ENCODE results near the gene ECSCR.
"Not testable (repeated sequence)": the region's sequence is repeated elsewhere in the genome, so short reads cannot be mapped to it uniquely, and the experiment has no call there.

The ECSCR gene

DNA sequence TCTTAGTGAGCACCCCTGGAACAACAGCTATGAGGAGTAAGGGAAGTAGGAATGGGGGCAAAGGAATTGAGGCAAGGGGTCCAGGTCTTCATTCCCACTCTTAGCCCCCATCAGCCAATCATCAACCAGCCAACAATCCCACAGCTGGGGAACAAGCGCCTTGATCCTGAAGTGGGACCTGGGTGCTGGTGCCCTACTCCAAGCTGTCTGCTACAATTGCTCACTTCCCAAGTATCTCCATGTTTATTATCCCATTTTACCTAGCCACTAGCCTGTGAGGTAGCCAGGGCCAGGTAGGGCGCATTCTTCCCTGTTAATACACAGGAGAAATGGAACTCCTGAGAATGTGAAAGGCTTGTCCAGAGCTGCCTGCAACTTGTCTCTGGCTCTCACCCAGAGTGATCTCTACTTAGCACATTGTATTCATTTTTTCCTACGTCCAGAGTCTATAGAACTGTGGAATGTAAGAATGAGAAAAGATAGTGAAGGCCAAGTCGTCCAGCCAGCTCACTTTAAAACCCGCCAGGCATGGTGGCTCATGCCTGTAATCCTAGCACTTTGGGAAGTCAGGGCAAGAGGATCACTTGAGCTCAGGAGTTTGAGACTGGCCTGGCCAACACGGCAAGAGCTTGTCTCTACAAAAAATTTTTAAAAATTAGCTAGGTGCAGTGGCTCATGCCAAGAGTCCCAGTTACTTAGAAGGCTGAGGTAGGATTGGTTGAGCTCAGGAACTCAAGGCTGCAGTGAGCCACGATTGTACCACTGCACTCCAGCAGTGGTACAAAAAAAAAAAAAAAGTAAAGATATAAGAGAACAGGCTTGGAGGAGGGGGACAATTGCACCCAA lies 17.0 kb downstream of the ECSCR start:
- DNase-seq (ENCODE audit: low read depth), result no peak

GRCh38 chr5:139443831-139444453 lies 18.6 kb downstream of the ECSCR start:
- no peak for DNase-seq (ENCODE audit: low read depth)

DNA sequence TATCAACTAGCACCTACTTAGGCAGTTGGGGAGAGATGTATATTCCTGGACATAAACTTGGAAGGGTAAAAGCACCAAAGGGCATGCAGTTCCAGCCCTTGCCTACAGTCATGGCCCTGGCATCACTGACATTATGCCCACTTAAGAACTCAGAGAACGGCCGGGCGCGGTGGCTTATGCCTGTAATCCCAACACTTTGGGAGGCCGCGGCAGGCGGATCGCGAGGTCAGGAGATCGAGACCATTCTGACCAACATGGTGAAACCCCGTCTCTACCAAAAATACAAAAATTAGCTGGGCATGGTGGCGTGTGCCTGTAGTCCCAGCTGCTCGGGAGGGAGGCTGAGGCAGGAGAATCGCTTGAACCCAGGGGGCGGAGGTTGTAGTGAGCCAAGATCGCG lies 22.1 kb downstream of the ECSCR start:
- not testable (repeated sequence) for DNase-seq (ENCODE audit: low read depth)

GRCh38 chr5:139439013-139439903 lies 23.3 kb downstream of the ECSCR start, which contains the start of gene DNAJC18:
Gene DNAJC18, minus strand, starts transcription at chr5:139439525. Its CDS starts 80 bp downstream, at chr5:139439445.
- DNase-seq (ENCODE audit: low read depth), result peak; percentile 81

GRCh38 chr5:139438707-139439012 lies 23.9 kb downstream of the ECSCR start:
- no peak for DNase-seq (ENCODE audit: low read depth)

GRCh38 chr5:139435676-139436075 lies 26.9 kb downstream of the ECSCR start:
- DNase-seq (ENCODE audit: low read depth), result no peak

DNA sequence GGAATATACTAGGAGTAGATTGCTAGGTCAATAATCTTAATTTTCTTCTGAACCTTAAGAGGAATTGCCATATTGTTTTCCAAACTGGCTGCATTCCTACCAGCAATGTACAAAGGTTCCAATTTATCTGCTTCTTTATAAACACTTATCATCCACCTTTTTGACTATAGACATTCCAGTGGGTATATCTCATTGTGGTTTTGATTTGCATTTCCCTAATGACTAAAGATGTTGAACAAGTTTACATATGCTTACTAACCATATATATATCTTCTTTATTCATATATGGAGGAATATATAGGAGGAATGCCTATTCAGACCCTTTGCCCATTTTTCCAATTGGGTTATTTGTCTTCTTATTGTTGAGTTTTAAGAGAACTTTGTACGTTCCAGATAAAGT lies 30.8 kb downstream of the ECSCR start:
- DNase-seq (ENCODE audit: low read depth), result no peak

DNA sequence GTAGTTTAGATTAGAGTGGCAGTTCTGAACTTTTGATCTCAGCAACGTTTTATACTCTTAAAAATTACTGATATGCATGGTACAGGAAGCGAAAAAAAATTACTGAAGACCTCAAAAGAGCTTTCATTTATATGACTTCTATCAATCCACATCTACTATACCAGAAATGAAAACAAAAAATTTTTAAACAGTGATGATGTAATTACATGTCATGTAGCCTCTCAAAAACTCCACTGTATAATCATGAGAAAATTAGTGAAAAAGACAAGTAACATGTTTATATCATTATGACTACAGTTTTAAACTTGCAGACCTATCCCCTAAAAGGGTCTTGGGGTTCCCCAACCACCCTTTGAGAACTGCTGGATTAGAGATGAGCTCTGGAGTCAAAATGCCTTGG lies 32.5 kb downstream of the ECSCR start:
- no peak for DNase-seq (ENCODE audit: low read depth)

GRCh38 chr5:139426203-139426885 lies 36.2 kb downstream of the ECSCR start:
- no peak for DNase-seq (ENCODE audit: low read depth)

- no peak for DNase-seq (ENCODE audit: low read depth)
These were observed 37.0 kb downstream of the ECSCR start for GRCh38 chr5:139425497-139425896.

DNA sequence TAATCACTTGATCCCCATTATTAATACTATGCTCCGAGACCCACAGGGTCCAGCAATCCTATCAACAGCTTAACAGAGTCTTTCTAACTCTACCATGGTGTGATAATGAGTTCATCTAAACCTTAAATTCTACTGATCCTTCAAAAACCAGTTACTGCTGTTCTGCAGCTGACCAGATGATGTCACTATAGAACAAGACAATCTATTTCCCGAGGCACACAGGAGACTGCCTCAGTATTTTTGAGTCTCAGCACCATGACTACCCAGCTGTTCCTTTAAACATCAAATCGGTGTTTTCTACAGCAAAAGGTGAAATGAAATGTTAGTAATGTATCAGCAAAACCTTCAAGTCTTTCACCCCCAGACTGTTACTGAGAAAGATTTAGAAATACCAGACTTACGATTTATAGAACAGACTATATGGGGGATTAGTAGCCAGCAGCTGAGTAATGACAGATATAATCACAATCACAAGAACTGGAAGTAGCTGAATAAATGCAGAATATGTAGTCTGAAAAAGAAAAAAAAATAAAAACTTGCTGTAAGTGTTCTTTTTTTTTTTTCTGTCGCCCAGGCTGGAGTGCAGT lies 40.1 kb downstream of the ECSCR start:
- DNase-seq (ENCODE audit: low read depth), result no peak

DNA sequence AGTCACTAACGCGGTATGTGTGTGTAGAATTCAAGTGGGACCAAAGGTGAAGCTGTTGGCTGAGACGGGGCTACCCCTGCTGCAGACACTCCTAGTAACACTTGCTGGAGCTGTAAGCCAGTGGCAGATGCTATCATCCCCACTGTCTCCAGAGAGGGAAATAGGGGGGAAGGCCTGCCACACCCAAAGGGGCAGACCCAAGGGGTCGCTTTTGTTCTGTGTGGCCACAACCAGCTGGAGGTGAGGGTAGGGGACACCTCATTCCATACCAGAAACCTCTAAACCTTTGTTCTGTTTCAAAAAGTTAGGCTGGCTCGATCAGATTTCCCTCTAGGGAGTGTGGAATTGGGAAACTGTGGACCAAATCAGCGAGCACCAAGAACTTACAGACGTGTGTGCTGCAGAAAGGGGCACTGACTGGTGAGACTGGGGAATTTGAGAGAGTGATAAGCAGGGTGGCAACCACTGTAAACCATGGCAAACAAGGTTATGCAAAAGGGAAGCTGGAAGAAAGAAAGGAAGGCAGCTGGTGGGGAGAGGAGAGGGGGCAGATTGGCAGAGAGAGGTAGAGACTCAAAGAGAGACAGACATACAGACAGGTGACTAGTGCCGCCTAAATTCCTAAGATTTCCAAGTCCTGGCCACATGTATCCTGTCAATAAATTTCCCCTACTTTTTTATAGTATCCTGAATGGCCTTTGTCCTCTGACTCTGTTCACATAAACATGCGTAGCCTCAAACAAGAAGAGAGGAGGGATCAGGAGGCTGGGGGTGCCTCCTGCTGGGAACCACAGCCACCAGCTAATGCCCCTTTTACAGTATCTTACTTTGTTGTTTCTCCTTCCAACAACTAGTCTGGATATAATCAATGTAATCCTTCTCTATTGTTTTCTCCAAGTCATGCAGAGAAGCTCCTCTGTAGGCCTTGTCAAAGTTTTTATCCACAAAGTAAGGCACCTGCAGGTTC lies 43.0 kb downstream of the ECSCR start:
- DNase-seq (ENCODE audit: low read depth), result no peak

- no peak for DNase-seq (ENCODE audit: low read depth)
These were observed 43.8 kb downstream of the ECSCR start for GRCh38 chr5:139418793-139419192.

GRCh38 chr5:139417214-139417613 lies 45.3 kb downstream of the ECSCR start:
- DNase-seq (ENCODE audit: low read depth), result no peak

DNA sequence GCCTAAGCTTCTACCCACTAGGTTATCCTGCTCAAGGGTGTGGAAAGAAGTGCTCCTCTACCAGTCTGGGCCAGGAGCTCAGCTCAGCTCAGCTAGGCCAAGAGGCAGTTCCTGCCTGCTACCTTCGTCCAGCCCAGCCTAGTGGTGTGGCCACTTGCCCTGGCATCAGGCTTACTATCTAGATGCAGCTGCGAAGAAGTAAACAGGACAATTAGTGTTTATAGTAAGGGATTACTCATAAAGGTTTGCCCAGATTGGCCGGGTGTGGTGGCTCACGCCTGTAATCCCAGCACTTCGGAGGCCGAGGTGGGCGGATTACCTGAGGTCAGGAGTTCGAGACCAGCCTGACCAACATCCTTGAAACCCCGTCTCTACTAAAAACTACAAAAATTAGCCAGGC lies 45.9 kb downstream of the ECSCR start:
- DNase-seq (ENCODE audit: low read depth), result no peak

- no peak for DNase-seq (ENCODE audit: low read depth)
These were observed 46.7 kb downstream of the ECSCR start for GRCh38 chr5:139415869-139416268.

DNA sequence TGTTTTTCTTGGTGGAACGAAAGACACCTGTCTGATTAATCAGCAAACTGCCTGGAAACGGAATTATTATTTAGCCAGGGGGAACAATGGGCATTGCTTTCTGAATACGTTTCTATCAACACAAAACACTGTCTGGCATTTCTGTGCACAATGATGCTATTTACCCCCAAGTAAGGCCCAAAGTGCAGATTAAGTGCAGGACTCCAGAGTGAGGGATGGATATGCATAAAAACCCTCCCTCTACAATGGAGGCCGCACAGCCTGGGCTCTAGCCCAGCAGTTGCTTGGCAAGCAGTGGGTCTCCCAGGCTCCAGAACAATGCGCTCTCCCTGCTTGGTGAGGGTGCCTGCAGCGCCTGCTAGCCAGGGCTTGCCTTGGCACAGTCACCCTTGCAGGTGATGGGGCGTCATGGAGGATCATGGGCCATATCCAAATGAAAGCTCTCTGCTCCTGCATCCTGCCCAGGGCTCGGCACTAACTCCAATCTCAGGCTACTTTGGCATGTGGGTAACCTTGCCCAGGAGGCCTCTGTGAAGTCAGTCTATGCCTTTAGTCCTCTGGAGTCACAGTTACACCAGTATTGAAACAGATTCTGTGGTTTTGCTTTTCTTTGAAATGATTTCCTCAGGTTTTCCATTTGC lies 47.2 kb downstream of the ECSCR start:
- no peak for DNase-seq (ENCODE audit: low read depth)

GRCh38 chr5:139414581-139415130 lies 47.9 kb downstream of the ECSCR start:
- DNase-seq (ENCODE audit: low read depth), result no peak

GRCh38 chr5:139413963-139414362 lies 48.6 kb downstream of the ECSCR start:
- DNase-seq (ENCODE audit: low read depth), result no peak

DNA sequence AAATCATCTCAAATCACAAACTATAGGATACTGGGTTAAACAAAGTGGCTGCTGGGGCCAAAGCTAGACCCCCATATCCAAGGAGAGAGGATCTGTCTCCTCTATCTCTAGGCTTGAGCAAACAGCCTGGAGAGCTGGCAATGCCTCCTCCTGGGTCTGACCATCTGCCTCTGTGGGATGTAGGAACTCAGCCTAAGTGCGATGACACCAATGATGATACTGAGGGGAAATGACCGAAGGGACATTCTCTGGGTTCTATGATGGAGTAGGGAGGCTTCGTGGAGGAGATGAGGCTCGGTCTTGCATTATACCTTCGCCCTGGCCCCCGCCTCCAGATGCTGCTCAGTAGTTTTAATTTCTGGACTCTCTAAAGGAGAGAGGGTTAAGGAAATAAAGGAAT lies 49.4 kb downstream of the ECSCR start:
- no peak for DNase-seq (ENCODE audit: low read depth)

Measured in stimulated activated CD8-positive, alpha-beta memory T cell treated with anti-CD3 and anti-CD28 coated beads, Interleukin-15, amount 100 ng/mL, for 1 hour (primary cell).